IPS-18c (cell line): Measurements from ENCODE around the gene UNC93A.
"Not testable (repeated sequence)": the region's sequence is repeated elsewhere in the genome, so short reads cannot be mapped to it uniquely, and the experiment has no call there.

ENCODE experiments used
- H3K4me3 ChIP-seq: 2 replicates; pipeline ENCODE4 v1.7.0; 2013; ENCODE audit warnings: low read depth, mild to moderate bottlenecking, low read length, moderate library complexity; ENCODE audit not compliant: insufficient read depth
- H3K9me3 ChIP-seq: one replicate; pipeline ENCODE4 v1.6.1; 2013; ENCODE audit warnings: mild to moderate bottlenecking, low read length, moderate library complexity; ENCODE audit not compliant: control insufficient read depth, insufficient read depth

Gene UNC93A

GRCh38 chr6:167321185-167321584, 30.1 kb downstream of the UNC93A start:
- not testable (repeated sequence) for H3K4me3 ChIP-seq, H3K9me3 ChIP-seq

DNA sequence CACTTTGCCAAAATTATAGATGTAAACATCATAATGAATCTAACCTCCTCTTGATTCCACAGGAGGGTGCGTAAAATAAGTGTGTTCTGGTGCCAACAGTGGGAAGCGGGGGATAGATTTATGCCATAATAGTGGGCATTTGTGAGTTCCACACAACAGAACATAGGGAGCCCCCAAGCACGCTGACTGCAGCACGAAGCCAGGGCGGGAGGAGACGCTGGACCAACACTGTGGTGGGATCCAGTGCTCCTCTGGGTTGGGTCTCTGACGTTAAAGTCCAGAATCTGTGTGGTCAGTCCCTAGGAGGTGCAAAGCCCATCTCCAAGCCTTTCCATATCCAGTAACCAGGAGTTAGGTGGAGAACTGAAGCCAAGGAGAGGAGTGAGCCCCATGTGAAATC, 32.0 kb downstream of the UNC93A start:
- Histone ChIP-seq H3K4me3 (no peak overlapping the region), H3K9me3 (no peaks in the 10 kb centered on the region)

GRCh38 chr6:167324111-167324510, 33.0 kb downstream of the UNC93A start:
- no peaks in the 10 kb centered on the region for H3K9me3 ChIP-seq
- no peak overlapping the region for H3K4me3 ChIP-seq

DNA sequence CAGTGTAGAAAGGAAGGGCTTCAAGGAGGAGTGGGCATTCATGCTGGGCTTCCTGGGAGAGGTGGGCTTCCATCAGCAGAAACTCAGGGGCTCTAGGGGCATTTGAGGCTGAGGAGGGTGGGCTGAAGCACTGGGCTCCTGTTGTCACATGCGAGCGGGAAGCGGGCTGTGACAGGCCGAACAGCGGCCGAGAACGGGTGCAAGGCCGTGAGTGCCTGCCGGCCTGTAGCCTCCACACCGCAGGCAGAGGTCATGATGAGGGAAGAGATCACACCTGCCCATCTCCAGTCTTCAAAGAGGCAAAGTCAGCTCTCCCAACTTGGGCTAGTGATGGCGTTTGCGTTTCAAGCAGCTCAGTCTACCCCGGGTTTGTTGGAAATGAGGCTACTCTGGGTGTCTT, 34.7 kb downstream of the UNC93A start:
- no peaks in the 10 kb centered on the region for H3K9me3 ChIP-seq
- H3K4me3 ChIP-seq = no peak overlapping the region

DNA sequence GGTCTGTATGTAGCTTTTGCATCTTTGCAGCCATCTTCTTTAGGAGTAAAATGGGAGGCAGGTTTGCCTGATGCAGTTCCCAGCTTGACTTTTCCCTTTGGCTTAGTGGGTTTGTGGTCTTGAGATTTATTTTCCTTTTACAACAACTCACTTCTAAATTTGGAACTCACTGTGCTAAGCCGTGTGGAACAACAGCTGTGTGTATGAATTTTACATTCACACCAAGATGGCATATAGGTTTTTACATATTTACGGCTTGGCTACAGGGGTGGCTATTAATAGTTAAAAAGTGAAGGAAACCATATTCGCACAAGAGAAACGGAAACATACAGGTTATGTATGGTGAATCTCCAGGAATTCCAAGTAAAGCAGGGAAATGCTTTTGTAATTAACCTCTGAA, 36.3 kb downstream of the UNC93A start:
- Histone ChIP-seq H3K9me3 (no peaks in the 10 kb centered on the region), H3K4me3 (no peak overlapping the region)

DNA sequence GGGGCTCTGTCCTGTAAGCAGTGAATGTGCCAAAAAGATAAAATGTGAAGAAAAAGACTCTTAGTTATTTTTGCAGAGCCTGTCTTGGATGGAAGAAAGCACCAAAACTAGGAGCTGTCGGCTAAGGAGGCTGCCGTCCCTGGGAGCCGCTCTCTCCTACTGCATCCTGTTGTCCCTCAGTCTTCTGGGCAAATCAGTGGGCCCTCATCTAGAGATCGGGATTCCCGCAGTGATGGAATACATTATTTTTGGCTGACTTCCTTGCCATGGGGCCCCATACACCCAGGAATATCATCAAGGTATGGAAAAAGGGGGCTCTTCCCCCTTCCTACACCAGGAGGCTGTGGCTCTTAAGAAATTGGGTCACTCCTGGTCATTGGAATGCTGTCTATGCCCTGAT, 37.0 kb downstream of the UNC93A start:
- no peak overlapping the region for H3K4me3 ChIP-seq
- no peaks in the 10 kb centered on the region for H3K9me3 ChIP-seq

- no peaks in the 10 kb centered on the region for H3K9me3 ChIP-seq
- H3K4me3 ChIP-seq = no peak overlapping the region
These were observed 37.9 kb downstream of the UNC93A start for GRCh38 chr6:167329014-167329413.

GRCh38 chr6:167330750-167331149, 39.6 kb downstream of the UNC93A start:
- Histone ChIP-seq H3K4me3 (no peak overlapping the region), H3K9me3 (no peaks in the 10 kb centered on the region)

- Histone ChIP-seq H3K9me3 (no peaks in the 10 kb centered on the region), H3K4me3 (no peak overlapping the region)
These were observed 40.5 kb downstream of the UNC93A start for GRCh38 chr6:167331565-167331964.

DNA sequence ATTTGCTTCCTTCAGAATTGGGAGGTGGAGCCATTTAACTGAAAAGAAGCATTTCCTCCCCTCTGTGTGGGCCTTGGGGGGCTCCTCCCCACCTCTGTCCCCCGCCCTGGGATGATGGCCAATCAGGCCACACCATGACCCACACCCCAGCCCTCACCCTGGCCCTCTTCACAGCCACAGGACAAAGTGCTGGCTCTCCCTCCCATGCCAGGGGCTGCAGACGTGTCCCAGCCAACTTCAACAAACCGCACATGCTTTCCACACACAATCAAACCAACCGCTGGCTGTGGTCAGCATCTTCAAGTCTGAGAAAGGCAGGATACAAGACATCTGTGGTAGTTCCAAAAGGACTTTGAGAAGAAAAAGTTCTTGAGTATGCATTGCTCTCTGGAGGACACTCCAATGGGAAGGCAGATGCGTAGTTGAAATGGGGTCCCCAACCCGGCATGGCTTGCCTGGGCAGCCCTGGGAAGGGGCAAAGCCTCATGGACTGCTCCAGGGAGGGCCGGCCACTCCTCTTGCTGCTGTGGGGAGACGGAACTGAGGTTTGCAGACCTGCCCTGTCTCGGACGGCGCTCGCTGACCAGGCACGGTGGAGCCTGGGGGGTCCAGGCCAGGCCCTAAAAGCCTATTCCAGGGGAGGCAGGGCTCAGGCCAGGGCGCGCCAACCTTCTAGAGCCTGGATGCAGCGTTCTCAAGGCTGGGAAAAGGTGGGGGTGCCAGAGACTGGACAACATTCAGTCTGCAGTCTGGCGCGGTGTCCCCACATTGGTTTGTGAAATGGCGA, 45.9 kb downstream of the UNC93A start:
- Histone ChIP-seq H3K9me3 (no peaks in the 10 kb centered on the region), H3K4me3 (no peak overlapping the region)

- Histone ChIP-seq H3K9me3 (no peaks in the 10 kb centered on the region), H3K4me3 (no peak overlapping the region)
These were observed 46.7 kb downstream of the UNC93A start for GRCh38 chr6:167337675-167338449.

- Histone ChIP-seq H3K9me3 (no peaks in the 10 kb centered on the region), H3K4me3 (no peak overlapping the region)
These were observed 47.5 kb downstream of the UNC93A start for GRCh38 chr6:167338541-167339117.

GRCh38 chr6:167341038-167341583, 50.0 kb downstream of the UNC93A start:
- Histone ChIP-seq H3K4me3 (no peak overlapping the region), H3K9me3 (no peaks in the 10 kb centered on the region)

DNA sequence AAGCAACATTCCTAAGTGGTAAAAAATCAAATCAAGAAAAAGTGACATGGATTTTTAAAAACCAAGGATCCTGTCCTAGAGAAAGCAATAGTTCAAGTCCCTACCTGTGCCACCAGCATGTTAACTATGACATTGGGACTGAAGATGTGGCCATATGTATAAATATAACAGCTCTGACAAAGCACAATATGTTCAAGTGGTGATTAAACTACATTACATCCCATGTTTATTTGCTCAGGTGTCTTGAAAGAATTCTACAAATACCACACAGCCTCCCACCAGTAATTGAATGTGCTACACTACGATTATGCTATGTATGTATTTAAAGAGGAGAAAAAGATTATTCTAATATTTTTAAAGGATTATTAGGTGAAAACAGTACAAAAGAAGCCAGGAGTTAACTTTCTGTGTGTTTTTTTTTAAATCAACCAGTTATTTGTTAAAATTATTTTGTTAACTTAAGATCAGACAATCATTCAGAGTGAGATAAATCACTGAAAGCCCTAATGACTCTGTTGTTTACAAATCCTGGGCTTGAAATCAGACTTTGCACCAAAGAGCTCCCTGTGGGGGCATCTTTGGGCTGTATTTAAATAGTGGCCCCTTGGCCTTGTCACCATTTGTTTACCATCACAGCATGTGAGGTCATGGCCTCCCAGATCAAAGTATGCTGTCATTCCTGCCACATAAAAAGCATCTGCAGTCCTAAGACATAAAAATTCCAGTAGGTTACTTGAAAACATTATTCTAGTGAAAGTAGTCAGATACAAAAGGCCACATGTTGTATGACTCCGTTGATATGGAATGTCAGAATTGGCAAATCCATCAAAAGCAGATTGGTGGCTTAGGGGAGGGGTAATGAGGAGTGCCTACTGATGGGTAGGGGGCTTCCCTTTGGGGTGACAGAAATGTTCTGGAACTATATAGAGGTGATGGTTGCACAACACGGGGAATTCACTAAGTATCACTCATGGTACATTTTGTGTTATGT, 50.8 kb downstream of the UNC93A start:
- Histone ChIP-seq H3K9me3 (no peaks in the 10 kb centered on the region), H3K4me3 (no peak overlapping the region)

GRCh38 chr6:167342879-167343610, 51.9 kb downstream of the UNC93A start:
- Histone ChIP-seq H3K9me3 (no peaks in the 10 kb centered on the region), H3K4me3 (no peak overlapping the region)

DNA sequence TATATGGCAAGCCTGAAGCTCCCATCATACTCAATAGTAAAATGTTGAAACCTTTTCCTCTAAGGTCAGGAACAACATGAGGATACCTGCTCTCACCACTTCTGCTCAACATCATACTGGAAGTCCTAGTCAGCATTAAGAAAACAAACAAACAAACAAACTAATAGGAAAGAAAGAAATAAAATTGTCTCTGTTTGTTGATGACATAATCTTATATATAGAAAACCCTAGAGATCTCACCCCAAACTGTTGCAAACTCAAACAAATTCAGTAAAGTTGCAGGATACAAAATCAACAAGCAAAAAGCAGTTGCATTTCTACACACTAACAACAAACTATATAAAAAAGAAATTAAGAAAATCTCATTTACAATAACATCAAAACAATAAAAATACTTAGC, 54.2 kb downstream of the UNC93A start:
- peaks cover 2% of the 10 kb centered on the region for H3K9me3 ChIP-seq
- H3K4me3 ChIP-seq = no peak overlapping the region
